Stimulated activated CD4-positive, alpha-beta T cell treated with anti-CD3 and anti-CD28 coated beads, Interleukin-2, amount 100 ng/mL, for 48 hours (primary cell): ENCODE data around the gene MED17.
"Not testable (repeated sequence)": the region's sequence is repeated elsewhere in the genome, so short reads cannot be mapped to it uniquely, and the experiment has no call there.

Experiments used
- DNase-seq, 2 donors: peaks; one replicate each; pipeline ENCODE4 v3.0.0-alpha.2; 2020

MED17 gene

DNA sequence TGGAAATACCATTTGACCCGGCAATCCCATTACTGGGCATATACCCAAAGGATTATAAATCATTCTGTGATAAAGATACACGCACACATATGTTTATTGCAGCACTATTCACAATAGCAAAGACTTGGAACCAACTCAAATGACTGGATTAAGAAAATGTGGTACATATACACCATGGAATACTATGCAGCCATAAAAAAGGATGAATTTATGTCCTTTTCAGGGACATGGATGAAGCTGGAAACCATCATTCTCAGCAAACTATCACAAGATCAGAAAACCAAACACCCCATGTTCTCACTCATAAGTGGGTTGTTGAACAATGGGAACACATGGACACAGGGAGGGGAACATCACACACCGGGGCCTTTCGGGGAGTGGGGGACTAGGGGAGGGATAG is 25.0 kb upstream of the MED17 start:
- DNase-seq = not testable (repeated sequence)

DNA sequence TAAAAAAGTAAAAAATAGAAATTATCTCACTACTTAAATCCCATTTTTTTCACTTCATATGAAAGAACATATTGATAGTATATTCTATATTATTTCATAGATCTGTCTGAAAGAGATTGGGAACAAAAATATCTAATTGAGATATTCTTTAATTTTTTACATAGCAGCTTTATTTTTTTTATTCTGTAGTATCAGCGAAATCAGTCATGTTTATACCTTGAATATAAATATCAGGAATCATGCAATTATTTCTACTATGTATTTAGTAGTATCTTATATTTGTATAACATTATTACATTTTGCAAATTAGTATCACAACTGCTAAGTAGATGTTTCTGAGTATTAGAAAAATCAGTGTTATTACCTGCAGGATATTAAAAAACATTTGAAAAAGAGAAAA is 22.2 kb upstream of the MED17 start:
- no peak for DNase-seq

DNA sequence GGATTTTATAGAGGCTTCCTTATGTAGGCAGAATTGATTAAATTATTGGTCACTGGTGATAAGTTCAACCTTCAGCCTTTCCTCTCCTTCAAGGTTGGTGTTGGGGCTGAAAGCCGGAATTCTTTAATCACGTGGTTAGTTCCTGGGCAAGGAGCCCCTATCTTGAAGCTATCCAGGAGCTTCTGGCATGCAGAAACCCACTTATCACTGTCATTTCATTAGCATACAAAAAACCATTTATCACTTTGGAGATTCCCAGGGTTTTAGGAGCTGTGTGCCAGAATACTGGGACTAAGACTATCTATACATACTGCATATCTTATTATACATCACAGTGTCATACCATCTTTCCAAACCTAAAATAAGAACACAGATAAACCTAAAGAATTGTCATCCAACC is 18.5 kb upstream of the MED17 start:
- no peak for DNase-seq

DNA sequence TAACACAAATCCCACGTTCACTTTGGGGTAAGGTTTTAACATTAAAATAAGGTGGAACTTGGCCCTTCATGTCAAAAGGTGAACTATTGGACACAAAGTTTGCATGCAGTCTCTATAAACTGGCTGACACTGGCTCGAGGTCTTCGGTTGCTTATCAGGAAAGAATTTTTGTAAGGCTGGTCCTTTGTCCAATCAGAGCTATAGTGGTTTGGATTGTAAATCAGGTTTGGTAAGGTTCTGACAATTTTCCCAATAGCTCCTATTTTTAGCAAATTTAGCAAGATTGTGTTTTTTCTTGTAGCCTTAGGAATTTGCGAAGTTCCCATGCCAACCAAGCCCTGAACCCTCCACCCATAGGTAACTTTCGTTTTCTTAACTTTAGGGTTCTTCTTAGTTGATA is 17.6 kb upstream of the MED17 start:
- no peak for DNase-seq

DNA sequence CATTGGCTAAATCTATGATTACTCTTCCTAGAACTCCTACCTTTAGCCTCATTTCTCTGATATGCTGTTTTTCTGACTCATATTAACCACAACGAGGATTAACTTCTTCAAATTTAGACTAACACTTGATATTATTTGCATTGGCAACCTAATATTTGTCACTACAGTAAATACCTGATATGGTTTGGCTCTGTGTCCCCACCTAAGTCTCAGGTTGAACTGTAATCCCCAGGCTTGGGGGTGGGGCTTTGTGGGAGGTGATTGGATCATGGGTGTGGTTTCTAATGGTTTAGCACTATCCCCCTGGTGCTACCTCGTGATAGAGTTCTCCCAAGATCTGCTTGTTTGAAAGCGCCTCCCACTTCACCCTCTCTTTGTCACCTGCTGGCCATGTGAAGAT is 17.1 kb upstream of the MED17 start:
- DNase-seq = no peak

DNA sequence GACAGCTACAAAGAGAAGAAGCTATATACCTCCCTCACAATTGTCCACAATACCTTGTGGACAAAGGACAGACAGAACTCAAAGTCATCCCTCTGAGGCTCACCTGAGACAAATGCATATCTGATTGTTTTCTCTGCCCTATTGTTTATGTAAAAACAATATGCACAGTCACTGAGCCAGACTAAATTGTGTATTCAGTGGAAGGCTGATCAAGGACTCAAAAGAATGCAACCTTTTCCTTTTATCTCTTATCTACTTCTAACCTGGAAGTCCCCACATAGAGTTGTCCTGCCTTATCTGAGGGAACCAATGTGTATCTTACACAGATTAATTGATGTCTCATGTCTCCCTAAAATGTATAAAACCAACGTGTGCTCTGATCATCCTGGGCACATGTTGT is 13.9 kb upstream of the MED17 start:
- no peak for DNase-seq

DNA sequence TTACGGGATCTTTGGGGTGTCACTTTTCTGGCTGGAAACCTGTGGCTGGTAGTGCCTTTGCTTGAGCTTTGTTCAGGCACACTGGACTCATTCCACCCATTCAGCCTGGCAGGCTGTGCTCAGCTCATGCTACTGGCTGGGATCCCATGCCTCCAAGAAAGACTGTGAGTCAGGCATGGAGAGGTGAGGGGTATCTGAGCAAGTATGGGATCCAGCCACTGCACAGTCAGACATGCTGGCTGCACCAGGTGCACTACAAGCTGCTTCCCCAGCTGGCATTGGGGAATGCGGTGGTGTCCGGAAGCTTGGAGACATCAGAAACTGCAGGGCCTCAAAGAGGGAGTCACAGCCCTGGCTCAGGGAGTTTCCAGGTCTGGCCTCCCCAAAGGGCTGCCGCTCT is 12.0 kb upstream of the MED17 start:
- DNase-seq = no peak

DNA sequence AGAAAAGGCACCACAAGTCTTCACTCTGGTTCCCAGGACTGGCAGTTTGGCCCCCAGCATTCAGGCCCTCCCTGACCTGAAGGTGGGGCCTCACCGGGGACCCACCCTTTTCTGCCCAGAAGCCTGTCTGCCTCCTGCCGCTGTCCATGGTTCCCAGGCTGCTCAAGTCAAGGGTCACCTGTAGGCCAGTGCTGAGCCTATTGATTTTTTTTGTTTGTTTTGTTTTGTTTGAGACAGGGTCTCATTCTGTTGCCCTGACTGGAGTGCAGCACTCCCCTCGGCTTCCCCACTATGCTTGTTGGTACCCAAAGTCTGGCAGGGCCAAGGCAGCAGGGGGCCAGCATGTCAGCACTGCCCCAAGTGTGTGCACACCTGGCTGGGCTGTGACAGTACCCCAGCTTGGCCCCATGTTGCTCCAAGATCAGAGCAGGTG is 11.0 kb upstream of the MED17 start:
- DNase-seq = no peak

DNA sequence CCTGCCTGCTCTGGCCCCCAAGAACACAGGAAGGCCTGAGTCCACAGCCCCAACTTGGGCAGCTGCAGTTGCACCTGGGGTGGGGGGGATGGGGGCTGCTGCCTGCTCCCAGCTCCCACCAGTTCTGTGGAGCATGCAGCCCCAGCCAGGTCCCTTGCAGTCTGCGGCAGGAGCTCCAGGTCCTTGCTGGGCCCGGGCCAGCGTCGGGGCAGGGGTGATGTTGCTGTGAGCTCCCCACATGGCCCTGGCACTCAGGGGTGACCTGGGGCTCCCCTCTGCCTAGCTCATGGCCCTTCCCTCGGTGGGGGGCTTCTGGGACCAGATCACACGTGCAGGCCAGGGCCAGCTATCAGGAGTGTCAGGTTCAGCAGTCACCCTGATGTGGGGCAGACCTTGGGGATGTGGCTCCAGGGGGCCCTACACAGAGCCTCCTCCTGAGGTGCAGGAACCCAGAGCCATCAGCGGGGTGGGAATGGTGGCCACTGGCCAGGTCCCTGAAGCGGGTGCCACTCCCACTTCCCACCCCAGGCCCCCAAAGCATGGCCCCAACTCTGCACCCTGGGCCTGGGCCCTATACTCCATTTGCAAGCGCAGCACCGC is 10.4 kb upstream of the MED17 start:
- DNase-seq = no peak

DNA sequence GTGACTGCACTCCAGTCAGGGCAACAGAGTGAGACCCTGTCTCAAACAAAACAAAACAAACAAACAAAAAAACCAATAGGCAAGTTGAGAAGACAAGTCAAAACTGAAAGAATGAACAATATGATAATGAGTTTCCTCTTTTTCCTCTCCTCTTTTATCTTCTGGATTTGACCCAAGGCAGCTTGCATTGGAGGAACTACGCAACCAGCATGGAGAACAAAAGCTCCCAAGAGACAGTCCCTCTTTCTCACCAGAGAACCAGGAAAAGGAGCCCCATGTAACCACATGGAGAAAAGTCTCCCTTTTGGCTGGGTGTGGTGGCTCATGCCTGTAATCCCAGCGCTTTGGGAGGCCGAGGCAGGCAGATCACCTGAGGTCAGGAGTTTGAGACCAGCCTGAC is 9.5 kb upstream of the MED17 start:
- not testable (repeated sequence) for DNase-seq

DNA sequence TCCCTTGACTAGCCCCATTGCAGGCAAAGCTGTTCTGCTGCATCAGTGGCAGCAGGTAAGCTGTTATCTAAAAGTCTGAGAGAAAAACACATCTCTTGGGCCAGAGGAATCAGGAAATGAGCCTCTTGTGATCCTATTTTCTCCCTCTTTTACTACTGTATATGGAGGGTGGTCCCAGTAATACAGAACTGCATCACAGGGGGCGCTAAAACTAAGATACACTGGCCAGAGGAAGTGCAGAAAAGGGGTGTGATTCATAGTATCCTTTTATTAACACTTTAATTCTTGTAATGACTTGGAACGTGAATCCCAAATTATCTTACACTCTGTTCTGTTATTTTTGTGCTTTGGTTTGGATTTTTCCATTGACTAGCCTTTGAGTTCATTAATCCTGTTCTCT is 8.8 kb upstream of the MED17 start:
- DNase-seq = peak; percentile 5 to 11

DNA sequence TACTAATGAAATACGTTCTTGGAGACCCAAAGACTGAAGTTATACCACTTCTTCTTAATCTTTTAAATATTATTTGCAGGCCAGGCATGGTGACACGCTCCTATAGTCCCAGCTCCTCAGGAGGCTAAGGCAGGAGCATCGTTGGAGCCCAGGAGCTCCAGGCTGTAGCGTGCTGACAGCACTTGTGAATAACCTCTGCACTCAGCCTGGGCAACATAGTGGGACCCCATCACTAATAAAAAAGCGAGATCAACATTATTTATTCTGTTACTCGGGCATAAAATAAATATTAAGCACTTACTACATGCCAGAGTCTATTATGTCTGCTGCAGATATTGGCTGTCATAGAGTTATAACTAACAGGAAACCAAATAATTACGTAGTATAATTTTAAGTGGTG is 720 bp upstream of the MED17 start:
- no peak for DNase-seq

DNA sequence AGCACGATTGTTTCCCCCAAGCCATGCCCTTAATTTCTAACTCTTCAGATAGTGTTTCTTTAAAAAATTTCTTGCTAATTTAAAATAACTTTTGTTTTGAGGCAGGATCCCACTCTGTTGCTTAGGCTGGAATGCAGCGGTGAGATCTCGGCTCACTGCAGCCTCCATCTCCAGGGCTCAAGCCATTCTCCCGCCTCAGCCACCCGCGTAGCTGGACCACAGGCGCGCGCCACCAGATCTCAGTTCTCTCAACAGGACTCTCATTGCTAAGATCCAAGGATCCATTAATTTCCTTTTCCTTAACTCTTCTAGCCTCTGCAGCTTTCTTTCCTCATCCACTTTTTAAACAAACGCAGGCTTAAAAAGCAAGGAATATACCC is 327 bp upstream of the MED17 start:
- DNase-seq = no peak

DNA sequence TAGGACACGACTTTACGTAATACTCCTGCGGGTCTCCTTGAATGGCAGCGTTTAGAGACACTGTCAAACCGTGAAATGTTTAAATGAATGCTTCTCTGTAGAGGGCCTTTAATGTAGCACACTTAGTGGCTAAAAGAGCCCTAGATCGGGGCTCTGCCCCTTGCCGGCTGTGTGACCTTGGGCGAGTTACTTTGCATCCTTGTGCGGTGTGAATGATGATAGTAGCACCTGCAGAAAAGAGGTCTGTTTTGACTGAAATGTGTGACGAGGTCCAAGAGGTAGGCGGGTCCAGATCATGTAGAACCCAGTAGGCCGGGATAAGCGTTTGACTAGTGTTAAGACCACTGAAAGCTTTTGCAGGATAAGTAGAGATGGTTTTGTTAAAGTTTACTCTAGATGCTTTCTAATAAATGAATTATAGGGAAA is 866 bp downstream of the MED17 start:
- no peak for DNase-seq

DNA sequence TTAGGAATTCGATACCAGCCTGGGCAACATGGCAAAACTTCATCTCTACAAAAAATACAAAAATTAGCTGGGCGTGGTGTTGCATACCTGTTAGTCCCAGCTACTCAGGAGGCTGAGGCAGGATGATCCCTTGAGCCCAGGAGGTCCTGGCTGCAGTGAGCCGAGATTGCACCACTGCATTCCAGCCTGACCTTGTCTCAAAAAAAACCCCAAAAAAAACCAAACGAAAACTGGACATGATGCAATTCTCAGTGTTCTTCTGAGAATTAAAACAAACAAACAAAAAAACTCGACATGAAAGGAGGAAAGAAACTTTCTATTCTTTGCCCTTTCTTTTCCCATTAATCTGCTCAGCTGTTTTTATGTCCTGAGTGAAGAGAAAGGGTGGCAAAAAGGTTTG is 7.4 kb downstream of the MED17 start:
- no peak for DNase-seq

DNA sequence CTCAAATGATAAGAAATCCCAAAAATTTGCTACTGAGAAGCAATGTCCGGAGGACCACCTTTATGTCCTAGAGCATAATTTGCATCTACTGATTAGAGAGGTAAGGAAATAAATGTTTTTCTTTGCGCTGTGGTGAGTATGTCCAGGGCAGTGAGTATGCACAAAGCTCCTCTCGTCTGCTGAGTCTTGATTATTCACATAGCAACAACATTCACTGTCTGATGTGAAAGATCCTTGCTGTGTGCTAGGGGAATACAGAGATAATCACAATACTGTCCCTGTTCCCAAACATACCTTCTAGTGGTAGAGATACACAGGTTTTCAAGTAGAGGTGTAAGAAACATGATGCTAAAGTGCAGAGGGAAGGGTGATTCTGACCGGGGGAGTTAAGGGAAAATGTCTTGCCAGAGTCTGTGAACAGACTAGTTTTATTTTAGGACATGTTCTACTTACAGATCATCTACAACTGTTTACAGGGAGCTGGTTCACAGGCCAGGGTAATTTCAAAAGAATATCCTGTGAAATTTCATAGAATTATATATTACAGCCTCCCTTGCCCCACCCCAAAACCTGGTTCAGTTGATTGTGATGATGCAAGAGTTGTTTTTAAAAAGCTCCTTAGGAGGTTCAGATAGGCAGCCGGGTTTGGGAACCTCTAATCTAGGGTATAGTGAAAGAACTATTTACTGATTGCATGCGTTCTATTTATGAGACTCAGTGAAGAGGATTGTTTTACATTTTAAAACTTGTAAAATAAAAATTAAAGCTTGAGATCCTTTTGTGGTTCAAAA is 12.6 kb downstream of the MED17 start:
- no peak for DNase-seq

DNA sequence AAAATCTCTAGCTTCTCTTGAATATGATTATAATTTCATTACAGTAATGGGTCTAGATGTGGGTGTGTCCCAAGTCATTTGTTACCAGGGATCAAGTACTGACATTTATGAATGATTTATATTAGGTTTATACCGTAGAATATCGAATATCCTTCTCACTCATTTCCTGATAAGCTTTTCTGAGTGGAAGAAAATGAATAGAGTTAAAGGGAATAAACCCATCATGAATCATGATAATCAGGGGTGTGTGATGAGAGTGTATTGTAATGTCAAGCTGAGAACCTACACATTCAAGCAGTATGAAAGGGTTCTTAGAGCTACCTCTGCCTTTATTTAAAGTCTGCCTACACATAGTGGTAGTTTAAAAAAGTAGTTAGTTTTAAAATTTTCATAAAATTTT is 17.3 kb downstream of the MED17 start:
- no peak for DNase-seq

DNA sequence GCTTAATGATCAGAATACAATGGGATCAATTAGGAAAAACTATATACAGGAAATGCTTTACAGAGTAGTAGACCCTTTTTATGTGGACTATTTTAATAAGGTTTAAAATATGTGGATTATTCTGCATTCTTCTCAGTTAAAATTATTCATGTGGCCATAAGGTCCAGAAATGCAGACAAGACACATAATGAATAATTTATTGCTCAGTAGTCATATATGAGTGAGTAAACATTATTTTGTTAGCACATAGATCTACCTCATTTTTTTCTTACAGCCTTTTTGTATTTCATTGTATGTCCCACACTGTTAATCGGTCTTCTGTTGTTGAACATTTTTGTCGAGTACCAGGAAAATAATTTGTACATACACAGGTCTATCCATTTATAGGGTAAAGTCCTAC is 20.8 kb downstream of the MED17 start:
- DNase-seq = no peak

DNA sequence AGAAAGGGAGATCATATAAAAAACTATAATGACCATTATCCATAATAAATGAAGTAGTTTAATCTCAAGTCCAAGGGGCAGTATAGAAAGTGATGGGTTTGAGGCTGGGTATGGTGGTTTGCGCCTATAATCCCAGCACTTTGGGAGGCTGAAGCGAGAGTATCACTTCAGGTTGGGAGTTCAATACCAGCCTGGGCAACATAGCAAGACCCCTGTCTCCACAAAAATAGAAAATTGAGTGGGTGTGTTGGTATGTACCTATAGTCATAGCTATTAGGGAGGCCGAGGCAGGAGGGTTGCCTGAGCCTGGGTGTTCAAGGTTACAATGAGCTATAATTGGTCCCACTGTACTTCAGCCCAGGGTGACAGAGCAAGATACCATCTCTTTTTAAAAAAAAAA is 23.9 kb downstream of the MED17 start:
- DNase-seq = no peak

DNA sequence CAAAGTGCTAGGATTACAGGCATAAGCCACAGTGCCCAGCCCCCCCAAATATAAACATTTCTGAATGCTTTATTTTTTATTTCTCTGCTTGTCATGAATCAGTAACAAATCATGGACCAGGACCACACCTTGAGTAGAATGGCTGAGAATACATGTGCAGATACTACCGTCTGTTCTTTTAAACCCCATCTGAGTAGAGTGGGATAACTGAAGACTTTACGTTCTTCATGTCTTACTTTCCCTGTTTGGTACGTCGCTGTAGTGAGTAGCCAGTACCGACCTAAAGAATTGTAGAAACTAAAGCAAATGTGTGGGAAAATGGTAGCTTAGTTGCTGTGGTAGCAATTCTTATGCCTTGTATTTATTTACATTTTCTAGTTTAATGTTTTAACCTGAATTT is 29.9 kb downstream of the MED17 start:
- DNase-seq = no peak

DNA sequence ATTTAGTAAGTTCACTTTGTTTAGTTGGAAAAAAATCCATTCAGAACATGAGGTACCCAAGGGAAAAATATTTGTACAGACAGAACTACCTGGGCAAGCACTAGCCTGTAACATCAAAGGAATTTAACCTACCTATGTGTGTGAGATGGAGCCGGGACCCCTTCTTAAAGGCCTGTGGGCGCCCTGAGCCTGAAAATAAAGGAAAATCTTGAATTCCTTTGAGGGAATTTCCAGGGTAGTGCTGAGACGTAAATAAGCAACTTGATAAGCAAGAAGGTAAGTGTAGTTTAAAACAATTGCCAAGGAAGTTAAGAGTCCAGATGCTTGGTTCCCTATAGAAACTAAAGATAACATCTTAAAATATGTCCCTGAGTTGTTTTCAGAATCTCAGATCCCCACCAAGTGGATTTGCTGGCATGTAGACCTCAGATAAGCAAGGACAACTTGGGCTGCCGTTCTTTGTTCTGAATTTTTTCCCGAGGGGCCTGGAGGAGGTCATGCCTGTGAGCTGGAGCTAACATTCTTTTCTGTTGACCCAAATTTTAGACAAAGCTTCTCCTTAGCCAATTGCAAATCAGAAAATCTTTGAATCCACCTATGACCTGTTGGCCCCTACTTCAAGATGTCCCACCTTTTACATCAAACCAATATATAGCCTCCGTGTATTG is 31.0 kb downstream of the MED17 start:
- DNase-seq = no peak

DNA sequence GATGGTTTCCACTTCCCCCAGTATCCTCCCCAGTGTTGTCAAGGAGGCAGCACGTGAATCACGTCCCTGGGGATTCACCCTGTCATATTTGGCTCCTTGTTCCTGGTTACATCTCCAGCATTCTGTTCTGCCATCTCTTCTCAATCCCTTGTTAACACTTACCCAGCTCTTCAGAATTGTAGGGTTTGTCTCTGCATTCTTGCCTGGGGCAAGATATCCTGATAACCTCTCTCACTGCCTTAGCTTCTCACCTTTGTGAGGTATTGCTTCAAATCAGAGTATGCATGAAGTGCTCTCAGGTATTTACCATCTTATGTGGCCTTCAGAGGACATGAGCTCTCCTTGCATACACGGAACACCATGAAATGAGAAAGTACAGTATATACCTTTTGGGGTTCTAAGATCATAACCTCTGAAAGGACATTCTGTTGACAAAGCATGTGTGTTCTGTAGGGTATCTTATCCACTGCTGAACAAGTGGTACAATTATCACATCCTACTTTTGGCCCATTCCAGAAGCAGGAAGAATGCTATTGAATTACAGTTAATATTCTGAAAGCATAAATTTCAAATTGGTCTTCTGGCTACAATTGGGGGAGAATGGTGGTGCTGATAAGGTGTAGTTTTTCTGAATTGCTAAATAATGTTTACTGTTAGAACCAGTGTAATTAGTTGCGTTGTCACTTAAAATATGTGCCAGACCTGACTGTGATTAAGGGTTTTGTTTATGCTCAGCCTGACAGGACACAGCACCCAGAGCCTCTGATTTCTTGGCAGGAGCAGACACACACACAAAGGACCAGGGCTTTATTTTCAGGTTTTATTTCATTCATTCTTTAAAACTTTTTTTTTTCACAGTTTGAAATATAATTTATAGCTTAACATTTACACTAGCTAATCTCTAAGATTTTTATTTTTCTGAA is 33.6 kb downstream of the MED17 start:
- no peak for DNase-seq

DNA sequence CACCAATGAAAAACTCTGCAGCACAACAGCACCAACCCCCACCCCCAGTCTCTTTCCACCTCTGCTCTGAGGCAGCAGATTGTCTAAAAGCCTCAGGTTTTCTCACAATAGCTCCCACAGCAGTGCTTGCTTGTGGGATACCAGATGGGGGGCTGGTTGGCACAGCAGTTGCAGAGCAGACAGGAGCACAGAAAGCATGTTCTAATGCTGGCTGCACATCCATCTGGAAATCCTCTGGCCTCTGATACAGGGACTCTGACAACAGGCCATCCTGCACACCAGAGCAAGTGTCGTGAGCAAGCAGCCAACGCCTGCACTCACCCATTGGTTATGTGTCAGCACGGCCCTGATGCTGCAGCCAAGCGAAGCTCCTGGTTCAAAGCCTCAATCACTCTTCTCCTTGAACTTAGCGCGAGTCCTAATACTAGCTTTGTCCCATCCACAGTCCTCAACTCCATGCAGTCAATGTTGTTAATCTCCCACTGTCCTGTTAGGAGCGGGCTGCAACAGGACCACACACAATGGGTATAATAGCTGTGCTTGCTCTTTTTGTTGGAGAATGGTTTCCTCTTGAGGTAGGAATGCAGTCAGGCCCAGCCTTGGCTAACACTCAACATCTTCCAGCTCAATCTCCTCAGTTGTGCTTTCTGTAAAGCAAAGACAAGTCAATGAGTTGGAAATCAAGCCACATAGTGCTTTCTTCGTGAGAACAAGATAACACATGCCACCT is 36.0 kb downstream of the MED17 start:
- no peak for DNase-seq
